Measurements from ENCODE around the gene CCP110.
"Not testable (repeated sequence)": the region's sequence is repeated elsewhere in the genome, so short reads cannot be mapped to it uniquely, and the experiment has no call there.

The CCP110 gene

DNA sequence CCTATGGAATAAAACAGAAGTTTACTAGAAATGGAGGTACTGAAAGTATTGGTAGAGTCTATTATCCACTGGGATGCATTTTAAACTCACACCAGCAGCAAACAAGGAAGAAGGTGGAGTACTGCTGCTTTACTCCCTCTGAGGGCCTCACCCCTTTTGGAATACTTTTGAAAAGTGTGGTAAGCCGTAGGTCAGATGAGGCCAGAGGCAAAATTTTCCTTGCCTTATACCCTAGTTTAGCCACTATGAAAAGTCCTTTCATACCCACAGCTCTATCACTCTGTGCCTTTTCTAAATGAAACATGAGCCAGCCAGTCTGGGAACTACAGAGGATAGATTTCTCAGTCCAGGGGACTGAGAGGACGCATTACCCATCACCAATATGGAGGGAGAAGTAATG, 15.9 kb upstream of the CCP110 start:
- no peak for DNase-seq (ENCODE audit: low read depth)

DNA sequence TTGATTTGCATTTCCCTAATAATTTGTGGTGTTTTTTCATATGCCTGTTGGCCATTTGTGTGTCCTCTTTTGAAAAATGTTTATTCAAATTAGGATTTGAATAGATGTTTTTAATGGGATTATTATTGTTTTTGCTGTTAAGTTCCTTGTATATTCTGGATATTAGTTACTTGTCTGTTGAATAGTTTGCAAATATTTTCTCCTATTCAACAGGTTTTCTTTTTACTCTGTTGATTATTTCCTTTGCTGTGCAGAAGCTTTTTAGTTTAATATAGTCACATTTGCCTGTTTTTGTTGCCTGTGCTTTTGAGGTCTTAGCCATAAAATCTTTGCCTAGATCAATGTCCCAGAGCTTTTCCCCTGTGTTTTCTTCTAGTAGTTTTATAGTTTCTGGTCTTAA, 11.4 kb upstream of the CCP110 start:
- no peak for DNase-seq (ENCODE audit: low read depth)

DNA sequence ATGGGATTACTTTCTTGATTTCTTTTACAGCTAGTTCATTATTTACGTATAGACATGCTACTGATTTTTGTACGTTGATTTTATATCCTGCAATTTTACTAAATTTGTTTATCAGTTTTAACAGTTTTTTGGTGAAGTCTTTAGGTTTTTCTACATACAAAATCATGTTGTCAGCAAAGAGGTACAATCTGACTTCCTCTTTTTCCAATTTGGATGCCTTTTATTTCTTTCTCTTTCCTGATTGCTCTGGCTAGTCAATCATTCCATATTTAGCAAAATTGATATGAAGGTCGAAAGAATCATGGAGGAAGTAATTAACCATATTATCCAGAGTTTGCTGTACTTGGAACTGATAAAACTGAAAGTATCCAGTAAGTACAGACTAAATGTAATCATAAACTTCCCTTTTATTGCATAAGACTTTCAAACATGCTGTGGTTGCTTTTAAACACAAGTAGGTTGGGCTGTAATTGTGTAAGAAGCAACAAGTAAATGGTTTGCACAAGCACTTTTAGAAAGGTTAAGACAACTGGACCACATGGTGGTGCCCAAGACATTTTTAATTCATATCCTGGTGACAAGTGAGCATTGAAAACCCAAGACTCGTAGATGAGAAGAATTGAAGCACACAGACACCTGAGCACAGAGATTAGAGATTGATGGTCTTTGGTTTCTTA, 10.2 kb upstream of the CCP110 start:
- no peak for DNase-seq (ENCODE audit: low read depth)

DNA sequence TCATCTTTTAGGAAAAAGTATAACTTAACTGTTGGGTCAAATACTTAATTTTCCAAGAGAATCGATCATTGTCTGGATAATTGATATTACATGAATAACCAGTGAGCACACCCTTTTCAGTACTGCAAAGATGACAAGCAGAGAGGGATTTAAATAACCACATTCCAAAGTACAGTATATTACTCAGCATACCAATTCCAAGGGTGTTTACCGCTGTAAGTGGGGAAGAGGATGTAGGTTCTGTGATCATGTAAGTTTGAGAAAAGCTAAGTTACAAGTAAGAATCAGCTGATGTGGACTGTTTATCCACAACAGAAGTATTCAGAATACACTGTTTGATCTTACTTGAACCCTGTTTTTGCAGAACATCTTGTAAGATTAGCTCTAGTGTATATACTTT, 8.0 kb upstream of the CCP110 start:
- no peak for DNase-seq (ENCODE audit: low read depth)

DNA sequence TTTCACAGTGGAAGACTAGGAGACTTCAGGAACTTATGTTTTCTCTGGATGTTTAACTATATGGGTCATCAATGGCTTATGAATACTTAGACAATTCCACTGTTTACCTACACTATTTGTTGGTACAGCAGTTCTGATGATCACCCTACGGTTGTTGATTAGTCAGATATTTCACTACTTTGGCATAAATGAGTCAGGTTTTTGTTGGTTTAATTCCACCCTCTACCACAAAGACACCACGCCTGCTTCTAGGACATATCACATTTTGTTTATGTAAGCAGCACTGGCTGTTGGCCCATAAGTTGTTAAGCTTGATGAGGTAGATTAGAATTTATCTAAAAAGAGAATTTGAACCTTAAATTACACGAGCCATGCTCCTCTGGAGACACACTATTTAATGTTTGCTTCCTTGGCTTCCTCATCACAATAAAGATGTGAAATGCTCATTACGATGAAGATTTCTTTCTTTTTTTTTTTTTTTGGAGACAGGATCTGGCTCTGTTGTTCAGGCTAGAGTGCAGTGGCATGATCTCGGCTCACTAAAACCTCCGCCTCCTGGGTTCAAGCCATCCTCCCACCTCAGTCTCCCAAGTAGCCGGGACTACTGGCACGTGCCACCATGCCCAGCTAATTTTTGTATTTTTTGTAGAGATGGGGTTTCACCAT, 6.2 kb upstream of the CCP110 start:
- DNase-seq (ENCODE audit: low read depth): no peak

DNA sequence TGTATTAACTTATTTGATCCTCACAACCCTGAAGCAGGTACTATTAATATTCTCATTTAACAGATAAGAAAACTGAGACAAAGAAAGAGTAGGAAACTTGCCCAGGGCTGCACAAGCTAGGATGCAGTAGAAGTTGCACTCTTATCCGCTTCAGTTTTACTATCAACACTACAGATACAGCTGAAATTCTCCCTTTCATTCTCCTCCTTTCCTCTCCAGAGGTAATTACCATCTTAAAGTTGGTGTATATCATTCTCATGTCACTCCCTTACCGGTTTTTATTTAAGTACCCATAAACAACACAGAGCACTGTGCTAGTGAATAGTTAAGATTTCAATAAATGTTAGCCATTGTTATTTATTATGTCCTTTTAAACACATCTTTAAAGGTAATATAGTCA, 5.4 kb upstream of the CCP110 start:
- no peak for DNase-seq (ENCODE audit: low read depth)

DNA sequence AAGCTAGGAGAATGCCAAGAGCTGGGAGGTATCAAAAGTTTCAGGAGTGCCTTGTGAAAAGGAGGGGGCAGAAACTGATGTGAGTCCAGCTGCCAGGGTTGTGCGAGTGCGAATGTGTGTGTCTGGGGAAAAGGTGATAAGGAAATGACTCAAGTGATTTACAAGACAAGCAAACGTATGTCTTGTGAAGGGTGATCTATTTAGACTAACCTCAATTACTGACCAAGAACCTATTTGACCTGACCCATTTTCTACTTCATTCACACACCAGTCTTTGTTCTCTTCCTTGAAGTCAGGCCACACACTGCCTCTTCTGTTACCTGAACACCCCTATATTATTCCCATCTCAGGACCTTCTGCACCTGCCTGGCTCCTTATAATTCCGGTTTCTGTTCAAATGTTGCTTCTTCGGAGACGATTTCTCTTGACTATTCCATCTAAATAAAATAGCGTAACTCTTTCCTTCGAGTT, 2.8 kb upstream of the CCP110 start:
- DNase-seq (ENCODE audit: low read depth): no peak

DNA sequence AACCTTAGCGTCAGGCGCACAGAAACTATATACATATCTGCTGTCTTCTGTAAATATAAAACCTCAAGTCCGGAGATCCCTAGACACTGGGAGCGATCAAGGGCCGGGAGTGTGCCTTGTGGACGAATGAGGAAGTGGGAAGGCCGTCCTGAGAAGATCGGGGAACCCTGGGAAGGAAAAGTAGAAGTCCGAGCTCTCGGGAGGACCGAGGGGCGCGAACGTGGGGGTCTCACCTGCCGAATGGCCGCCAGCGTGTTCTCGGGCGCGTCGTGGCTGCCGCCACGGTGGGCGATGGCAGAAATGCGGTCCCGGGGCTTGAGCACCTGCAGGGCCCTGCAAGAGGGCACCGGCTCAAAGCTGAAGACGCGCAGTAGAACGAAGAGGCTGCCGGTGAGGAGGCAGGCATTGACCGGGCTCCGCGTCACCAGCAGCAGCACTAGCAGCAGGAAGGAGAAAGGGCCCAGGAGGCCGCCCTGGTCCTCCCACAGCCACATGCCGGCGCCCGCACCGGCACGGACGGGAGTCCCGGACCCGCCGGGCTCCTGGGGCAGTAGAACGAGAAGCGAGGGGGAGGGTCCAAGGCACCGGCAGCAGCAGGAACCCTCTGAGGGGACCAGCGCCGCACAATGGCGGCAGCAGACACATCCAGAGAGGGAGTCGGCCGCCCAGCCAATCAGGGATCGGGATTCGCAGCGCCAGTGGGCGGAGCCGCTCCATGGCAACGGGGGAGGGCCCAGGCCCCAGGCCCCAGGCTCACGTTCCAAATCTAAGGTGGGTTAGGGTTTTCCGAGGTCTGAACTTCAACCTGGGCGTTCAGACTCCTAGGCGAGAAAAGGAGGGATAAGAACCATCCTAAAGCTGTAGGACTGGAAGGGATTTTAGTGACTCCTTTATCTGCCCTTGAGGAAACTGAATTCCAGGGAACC, 2.0 kb upstream of the CCP110 start, which contains the start of gene GDE1:
Gene GDE1 (minus strand): TSS at position 628 of the 926 bp plus-strand sequence. CDS start 134 bp downstream, at position 494.
- DNase-seq (ENCODE audit: low read depth): peak; percentile 92

DNA sequence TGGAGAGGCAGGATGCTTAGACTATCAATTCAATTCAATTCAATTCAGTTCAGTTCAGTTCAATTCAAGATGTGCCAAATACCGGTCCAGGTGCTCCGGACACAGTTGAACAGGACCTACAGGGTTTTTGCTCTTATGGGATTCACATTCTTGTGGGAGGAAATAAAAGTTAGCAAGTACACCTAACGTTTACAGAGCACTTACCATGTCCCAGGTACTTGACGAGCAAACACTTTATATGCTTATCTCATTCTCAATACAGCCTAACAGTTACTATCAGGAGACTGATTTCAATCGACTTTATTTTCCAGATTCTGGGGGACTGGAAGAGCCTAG, 1.4 kb upstream of the CCP110 start:
- no peak for DNase-seq (ENCODE audit: low read depth)

DNA sequence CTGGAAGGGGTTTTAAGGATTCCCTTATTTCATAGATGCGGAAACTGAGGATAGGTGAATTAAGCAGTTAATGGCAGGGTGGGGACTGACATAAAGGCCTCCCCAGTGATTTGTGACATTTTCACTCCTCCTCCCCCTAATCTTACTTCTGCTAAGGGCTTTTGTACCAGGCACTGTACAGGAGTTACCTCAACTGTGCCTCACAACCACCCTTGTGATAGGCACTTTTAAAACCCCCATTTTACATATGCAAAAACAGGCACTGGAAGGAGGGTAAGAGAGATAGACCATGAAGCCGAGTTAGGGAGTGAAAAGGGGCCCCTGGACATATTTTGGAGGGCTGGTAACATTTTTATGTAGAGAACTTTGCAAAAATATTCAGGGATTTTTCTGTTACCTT, 982 bp upstream of the CCP110 start:
- DNase-seq (ENCODE audit: low read depth): no peak

DNA sequence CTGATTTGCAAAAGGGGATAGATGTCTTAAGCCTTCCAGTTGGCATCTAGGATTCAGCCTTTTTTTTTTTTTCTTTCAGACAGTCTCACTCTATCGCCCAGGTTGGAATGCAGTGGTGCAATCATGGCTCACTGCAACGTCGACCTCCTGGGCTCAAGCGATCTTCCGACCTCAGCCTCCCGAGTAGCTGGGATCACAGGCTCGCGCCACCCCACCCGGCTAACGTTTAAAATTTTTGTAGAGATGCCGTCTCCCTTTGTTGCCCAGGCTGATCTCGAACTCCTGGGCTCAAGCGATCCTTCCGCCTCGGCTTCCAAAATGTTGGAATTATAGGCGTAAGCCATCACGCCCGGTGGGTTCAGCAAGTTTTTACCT, 571 bp upstream of the CCP110 start:
- no peak for DNase-seq (ENCODE audit: low read depth)

DNA sequence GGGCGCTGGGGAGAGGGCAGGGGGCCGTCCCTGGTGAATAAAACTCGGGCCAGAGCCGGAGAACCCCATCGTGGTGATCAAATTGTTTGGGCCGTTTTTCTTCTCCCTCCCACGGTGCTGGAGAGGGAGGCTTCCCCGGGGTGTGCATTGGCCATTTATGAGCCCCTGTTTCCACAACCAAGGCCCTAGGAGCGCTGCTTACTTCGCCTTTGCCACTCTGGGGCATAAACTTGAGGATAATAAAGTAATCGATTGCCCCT, 544 bp downstream of the CCP110 start:
- DNase-seq (ENCODE audit: low read depth): no peak

DNA sequence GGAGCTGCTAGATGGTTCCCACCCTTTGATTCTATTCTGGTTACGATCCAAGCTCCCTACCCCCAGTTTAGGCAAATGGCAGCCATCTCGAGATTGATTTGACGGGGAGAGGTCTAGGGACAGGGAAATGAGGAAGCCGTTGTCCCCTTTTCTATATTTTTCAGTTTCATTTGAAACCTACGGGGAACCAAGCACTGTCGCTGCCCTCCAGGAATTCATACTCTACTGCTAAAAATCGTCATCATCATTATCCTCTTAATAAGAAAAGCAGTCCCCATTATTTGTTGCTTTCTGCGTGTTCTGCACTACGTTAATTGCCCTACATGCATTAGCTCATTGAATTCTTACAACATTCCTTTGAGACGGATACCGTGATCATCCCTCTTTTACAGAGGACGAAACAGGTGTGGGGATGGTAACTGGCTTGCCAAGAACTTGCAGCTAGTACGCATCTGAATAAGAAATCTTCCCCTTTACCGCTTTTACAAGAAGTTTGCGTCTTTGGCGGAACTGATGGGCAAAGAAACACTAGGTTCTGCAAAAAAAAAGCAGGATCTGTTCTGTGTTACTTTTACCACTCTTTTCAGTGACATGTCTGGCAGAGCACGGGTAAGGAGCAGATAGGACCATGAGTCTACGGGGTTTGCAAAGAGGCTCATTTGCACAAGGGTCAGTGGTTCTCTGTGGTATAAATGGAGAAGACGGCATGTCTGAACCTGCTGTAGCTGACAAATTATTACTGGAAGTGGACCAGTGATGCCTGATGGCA, 1.1 kb downstream of the CCP110 start:
- DNase-seq (ENCODE audit: low read depth): no peak

DNA sequence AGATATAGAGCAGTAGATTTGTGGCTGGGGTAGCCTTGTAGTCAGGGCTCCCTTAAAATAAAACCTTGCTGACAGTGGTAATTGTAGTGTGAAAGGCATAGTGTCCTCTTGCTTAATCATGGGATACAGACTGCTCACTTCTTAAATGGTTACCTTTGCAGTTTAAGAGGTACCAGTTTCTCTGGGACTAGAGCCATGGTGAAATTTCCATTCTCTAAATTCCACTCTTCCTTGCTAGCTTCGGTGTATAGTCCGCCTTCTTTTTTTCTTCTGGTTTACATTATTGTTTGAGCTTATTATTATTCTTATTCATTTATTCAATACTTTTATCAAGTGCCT, 1.6 kb downstream of the CCP110 start:
- no peak for DNase-seq (ENCODE audit: low read depth)

DNA sequence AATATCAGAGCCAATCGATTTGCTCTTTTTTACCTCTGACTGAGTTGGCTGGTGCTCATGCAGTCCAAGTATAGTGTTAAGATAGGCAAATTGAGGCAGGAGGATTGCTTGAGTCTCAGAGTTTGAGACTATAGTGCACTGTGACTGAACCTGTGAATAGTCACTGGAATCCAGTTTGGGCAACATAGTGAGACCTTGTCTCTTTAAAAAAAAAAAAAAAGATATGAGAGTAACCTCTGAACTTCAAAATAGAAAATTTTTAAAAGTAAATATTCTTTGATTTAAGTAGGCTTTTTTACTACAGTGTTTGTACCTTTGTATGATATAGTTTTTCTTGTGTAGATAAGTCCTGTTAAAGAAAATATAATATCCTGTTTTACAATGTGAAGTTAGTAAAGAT, 3.4 kb downstream of the CCP110 start:
- no peak for DNase-seq (ENCODE audit: low read depth)

DNA sequence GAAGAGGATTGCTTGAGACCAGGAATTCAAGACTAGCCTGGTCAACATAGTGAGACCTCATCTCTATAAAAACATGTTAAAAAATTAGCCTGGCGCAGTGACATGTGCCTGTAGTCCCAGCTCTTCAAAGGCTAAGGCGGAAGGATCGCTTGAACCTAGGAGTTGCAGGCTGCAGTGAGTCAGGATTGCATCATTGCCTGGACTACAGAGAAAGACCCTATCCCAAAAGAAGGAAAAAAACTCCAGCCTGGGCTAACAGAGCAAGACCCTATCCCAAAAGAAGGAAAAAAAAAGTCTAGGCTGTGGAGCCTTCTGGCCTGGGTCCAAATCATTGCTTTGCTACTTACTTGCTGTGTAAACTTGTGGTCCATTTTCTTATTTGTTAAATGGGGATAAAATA, 4.9 kb downstream of the CCP110 start:
- DNase-seq (ENCODE audit: low read depth): no peak

DNA sequence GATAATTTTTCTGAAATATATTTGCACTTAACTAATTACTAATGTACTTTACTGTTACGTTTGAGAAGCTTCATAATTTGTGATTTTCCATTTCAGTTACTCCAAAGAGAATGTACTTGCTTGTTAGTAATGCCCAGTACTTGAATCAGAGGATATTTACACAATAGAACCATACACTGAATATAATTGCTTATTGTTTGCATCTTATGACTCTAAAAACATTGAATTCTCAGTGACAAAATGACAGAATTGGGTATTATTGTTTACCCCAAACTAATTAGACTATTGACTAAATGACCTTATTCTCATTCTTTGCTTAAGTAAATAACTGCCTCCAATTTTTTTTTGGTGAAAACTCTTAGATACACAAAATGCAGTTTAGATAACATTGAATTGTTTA, 8.9 kb downstream of the CCP110 start:
- no peak for DNase-seq (ENCODE audit: low read depth)

DNA sequence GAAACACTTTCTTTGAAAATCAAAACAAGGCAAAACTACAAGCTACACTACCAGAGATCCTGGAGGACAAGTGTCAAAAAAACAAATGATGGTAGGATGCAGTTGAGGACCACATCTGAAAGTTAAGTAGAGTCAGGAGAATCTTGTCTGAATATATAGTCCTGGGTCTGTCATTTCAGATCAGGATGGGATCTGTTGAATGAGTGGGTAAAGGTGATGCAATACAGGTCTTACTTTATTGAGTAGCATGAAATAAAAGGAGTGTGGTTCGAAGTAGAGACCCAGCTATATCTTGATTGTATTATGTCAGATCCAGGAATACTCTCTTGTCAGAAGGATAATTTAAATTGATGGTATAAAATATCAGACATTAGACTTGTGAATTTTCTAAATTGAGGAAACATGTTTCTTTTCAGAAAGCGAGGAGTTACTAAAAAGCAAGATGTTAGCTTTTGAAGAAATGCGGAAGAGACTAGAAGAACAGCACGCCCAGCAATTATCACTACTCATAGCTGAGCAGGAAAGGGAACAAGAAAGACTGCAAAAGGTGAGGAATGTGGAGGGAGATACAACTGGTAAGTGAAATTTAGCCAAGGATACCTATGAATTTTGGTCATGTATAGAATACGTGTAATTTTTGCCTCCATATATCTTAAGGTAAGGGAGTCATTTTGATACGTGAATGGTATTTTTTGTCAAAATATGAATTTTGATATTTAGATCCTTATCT, 16.7 kb downstream of the CCP110 start:
- DNase-seq (ENCODE audit: low read depth): no peak

DNA sequence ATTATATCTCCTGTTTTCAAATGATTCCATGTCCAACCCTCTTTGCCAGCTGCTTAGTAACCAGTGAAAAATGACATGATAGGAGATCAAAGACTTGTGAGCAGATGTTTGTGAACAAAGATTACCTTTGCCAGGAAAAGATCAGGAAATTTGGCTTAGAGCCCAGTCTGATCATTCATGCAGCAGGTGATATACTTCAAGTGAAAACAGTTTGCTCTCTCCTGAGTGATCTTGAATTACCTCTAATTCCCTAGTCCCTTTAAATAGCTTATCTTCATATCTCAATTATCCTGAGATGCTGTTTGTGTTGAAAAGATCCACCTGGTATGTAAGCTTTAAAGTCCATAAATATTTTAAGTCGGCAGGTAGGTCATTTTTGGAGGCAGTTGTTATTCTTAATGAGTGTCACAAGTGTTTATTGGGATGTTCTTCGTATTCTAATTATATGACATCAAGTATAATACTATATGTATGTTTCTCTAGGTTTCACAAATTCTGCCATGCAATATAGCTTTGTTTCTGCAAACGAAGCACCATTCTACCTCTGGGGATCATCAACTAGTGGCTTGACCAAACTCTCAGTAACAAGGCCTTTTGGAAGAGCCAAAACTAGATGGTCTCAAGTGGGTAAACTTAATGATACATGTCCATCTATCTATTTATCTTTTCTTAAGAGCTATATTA, 18.5 kb downstream of the CCP110 start:
- no peak for DNase-seq (ENCODE audit: low read depth)

DNA sequence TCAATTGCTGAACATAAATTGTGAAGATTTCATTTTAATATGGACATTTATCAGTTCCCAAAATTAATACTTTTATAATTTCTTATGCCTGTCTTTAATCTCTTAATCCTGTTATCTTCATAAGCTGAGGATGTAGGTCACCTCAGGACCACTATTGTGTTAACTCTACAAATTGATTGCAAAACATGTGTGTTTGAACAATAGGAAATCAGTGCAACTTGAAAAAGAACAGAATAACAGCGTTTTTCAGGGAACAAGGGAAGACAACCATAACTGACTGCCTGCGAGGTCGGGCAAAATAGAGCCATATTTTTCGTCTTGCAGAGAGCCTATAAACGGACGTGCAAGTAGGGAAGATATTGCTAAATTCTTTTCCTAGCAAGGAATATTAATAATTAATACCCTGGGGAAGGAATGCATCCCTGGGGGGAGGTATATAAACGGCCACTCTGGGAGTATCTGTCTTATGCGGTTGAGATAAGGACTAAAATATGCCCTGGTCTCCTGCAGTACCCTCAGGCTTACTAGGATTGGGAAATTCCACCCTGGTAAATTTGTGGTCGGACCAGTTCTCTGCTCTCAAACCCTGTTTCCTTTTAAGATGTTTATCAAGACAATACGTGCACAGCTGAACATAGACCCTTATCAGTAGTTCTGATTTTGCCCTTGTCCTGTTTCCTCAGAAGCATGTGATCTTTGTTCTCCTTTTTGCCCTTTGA, 19.7 kb downstream of the CCP110 start:
- DNase-seq (ENCODE audit: low read depth): not testable (repeated sequence)

DNA sequence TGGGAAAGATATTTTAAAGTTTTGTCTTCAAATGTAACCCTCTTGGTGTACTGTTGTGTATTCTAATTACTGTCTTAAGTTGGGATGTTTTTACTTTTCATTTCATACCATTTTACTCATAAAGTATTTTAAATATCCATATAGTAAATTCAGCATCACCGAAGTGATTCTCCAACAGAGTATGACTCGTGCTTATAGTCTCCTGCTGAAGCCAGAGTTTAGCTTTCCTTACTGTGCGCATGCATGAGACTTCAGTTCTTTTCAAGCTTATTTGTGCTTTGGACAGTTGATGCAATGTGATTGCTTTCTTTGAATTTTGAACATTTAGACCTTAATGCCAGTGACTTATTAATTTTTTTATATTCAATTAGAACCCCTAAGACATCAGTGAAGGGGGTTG, 24.4 kb downstream of the CCP110 start:
- no peak for DNase-seq (ENCODE audit: low read depth)

Data from activated T-cell treated with anti-CD3 and anti-CD28 coated beads for 24 hours (primary cell).